ENCODE measurements around the gene ADGRG6. TPM values are rescaled to one million over a fixed set of nuclear protein-coding genes. Genes with fewer than 3 reads are reported as not detected.

The ADGRG6 gene
- total and polyA plus RNA-seq, 12 donors = 0.72 to 24.6 (median 5.3) TPM

DNA sequence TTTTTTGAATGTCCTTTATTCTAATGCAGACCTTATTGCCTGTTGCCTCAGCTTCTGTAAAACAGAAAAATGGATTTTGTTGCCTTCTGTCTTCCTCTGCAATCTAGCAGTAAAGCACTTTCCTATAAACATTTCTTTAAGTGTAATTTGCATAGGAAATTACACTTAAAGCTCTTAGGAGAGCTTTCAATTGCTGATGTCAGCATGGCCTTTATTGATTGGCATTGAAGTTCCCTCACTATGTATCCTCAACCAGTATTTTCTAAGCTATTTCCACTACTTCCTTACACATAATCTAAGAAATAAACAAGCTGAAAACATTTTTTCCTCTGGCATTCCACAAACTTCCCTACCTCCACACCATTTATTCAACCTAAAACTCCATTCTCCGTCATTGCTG, 22.3 kb downstream of the ADGRG6 start:
- TF ChIP-seq POLR2A (IDR thresholded peaks at IDR 0.05) = no peak
- TF ChIP-seq, protein P1, sequence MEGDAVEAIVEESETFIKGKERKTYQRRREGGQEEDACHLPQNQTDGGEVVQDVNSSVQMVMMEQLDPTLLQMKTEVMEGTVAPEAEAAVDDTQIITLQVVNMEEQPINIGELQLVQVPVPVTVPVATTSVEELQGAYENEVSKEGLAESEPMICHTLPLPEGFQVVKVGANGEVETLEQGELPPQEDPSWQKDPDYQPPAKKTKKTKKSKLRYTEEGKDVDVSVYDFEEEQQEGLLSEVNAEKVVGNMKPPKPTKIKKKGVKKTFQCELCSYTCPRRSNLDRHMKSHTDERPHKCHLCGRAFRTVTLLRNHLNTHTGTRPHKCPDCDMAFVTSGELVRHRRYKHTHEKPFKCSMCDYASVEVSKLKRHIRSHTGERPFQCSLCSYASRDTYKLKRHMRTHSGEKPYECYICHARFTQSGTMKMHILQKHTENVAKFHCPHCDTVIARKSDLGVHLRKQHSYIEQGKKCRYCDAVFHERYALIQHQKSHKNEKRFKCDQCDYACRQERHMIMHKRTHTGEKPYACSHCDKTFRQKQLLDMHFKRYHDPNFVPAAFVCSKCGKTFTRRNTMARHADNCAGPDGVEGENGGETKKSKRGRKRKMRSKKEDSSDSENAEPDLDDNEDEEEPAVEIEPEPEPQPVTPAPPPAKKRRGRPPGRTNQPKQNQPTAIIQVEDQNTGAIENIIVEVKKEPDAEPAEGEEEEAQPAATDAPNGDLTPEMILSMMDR (IDR thresholded peaks at IDR 0.05) = no peak
- Histone ChIP-seq H3K27me3 (no peaks in the 10 kb centered on the region), H3K4me3 (no peak overlapping the region), H3K4me1 (replicated peaks in 1 of 2) (no peaks in the 10 kb centered on the region), H3K27ac (no peak overlapping the region), H3K9me3 (replicated peaks in 1 of 3) (no peaks in the 10 kb centered on the region), H3K36me3 (replicated peaks in 1 of 2) (no peaks in the 10 kb centered on the region)
- WGBS, 4 donors = 74 to 86% (median 84%) methylated on average over 1 of the region's 1 CpG
- no peak for DNase-seq
- intact Hi-C loops (cut with DNase I) = no loop called here

DNA sequence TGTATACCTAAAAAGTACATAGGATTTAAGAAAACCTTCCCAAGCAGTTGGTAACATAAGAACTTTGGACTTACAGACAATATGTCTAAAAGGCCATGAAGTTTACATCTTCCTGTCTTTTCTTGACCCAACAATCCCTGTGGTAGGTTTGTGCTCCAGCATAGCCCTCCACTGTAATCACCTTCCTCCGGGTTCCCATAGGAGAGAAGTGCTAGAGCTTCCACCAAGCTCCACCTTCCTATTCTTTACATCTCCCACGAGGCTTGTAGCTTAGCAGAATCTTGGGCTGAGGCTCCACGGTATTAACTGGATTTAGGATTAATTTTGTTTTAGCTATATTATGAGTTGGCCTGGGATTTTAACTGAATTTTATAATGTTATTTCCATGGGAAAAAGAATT, 23.3 kb downstream of the ADGRG6 start:
- TF ChIP-seq, protein P1 (IDR thresholded peaks at IDR 0.05) = no peak
- TF ChIP-seq POLR2A (IDR thresholded peaks at IDR 0.05) = no peak
- H3K9me3 ChIP-seq (replicated peaks in 1 of 3) = no peaks in the 10 kb centered on the region
- H3K27ac ChIP-seq = no peak overlapping the region
- no peak overlapping the region for H3K4me3 ChIP-seq
- no peaks in the 10 kb centered on the region for H3K36me3 ChIP-seq (replicated peaks in 1 of 2)
- no peaks in the 10 kb centered on the region for H3K27me3 ChIP-seq
- H3K4me1 ChIP-seq (replicated peaks in 1 of 2) = no peaks in the 10 kb centered on the region
- no peak for DNase-seq
- WGBS, 4 donors = 67 to 86% (median 69%) methylated on average over 3 of the region's 3 CpGs
- intact Hi-C loops (cut with DNase I) = no loop called here

DNA sequence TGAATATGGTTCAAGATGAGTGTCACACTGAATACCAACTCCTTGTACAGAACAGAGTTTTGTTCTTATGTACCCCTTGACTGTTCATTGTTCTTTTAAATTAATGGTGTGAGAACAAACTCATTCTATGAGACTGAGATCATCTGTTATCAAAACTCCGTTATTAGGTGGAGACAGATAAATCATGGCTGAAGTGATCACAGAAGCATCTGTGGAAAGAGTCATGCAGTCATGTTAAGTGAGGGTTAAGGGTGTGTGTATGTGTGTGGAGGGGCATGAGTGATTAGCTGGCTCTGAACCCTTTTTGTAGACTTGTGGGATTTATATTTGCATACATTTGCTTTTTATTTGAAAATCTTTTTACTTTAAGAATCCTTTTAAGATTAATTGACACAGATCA, 24.7 kb downstream of the ADGRG6 start:
- H3K36me3 ChIP-seq (replicated peaks in 1 of 2) = no peaks in the 10 kb centered on the region
- TF ChIP-seq, protein P1 (IDR thresholded peaks at IDR 0.05) = no peak
- no peak for TF ChIP-seq POLR2A (IDR thresholded peaks at IDR 0.05)
- intact Hi-C loops (cut with DNase I) = no loop called here
- no peaks in the 10 kb centered on the region for H3K9me3 ChIP-seq (replicated peaks in 1 of 3)
- H3K4me3 ChIP-seq = no peak overlapping the region
- no peak overlapping the region for H3K27ac ChIP-seq
- H3K4me1 ChIP-seq (replicated peaks in 1 of 2) = no peaks in the 10 kb centered on the region
- no peak for DNase-seq
- 21 to 40% (median 30%) methylated on average over 1 of the region's 1 CpG for WGBS, 4 donors
- no peaks in the 10 kb centered on the region for H3K27me3 ChIP-seq

DNA sequence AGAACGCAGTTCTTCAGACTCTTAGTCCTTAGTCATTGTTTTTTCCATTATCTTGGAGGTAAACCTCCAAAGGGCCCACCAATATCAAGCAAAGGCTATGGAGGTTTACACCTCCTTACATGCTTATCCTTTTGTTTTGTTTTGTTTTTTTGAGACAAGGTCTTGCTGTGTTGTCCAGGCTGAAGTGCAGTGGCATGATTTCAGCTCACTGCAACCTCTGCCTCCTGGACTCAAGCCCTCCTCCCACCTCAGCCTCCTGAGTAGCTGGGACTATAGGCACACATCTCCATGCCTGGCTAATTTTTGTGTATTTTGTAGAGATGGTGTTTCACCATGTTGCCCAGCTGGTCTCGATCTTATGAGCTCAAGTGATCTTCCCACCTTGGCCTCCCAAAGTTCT, 26.3 kb downstream of the ADGRG6 start:
- Histone ChIP-seq H3K4me3 (no peak overlapping the region), H3K9me3 (replicated peaks in 1 of 3) (no peaks in the 10 kb centered on the region), H3K27me3 (no peaks in the 10 kb centered on the region), H3K27ac (no peak overlapping the region), H3K36me3 (replicated peaks in 1 of 2) (no peaks in the 10 kb centered on the region), H3K4me1 (replicated peaks in 1 of 2) (no peaks in the 10 kb centered on the region)
- intact Hi-C loops (cut with DNase I) = no loop called here
- TF ChIP-seq, protein P1 (IDR thresholded peaks at IDR 0.05) = no peak
- no peak for TF ChIP-seq POLR2A (IDR thresholded peaks at IDR 0.05)
- 82 to 88% (median 85%) methylated on average over 2 of the region's 2 CpGs for WGBS, 4 donors
- DNase-seq = no peak
